CD4-positive, alpha-beta T cell treated with Interleukin-2 at 100 ng/mL for 4 hours (primary cell): Measurements from ENCODE around the gene HACE1.
A peak's percentile ranks its signal among the peaks of the same experiment; 100 is the strongest.
"Not testable (repeated sequence)": the region's sequence is repeated elsewhere in the genome, so short reads cannot be mapped to it uniquely, and the experiment has no call there.

Experiments used
- DNase-seq: peaks from one replicate; pipeline ENCODE4 v3.0.0-alpha.2; 2020; ENCODE audit warnings: low spot score

The HACE1 gene

DNA sequence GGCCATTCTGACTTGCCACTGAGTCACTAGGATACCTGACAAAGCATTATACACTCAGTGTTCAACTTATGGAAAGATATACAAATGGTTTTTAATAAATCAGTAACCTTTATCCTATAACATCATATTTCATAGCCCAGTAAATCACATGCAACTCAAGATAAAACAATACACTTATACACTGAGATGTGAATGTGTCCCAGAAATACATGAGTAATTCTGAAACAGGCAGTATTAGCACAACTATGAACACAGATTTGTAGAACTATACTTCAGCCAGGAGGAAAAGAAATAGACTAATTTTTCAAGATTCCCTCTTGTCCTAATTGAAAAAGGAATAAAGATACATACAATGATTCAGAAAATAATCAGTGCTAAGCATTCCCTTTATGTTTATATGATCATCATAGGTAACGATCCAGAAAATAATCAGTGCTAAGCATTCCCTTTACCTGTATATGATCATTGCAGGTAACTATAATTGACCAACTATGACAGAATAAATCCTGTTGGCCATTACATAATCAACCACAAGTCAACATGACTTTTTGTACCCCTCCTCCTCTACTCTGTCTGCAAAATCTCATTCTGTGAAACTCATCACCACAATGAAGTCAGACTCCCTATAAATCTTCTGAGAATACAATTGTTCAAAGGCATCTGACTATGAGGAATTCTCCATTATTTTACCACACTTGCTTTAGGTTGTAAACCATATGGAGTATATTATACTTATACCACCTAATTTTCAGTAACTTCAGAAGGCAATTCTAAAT lies 30.3 kb downstream of the HACE1 start:
- no peak for DNase-seq

DNA sequence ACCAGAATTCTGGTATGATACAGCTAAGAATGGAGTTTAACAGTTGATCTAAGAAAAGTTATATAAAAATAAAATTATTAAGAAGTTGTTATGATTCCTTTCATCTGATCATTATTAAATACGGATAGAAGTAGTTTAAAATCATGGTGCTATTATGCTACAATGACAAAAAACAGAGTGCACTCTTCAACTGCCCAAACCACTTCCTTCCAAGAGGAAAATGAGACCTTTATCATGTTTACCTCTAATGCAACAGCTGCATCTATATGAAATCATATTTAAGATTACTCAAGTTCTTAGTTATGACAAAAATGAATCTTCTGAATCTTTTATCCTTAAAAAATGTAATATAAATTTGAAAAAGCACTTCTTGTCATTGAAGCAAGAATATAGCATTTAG lies 31.2 kb downstream of the HACE1 start:
- DNase-seq, result no peak

GRCh38 chr6:104820820-104821219 lies 38.9 kb downstream of the HACE1 start:
- DNase-seq, result not testable (repeated sequence)

GRCh38 chr6:104816125-104816524 lies 43.6 kb downstream of the HACE1 start:
- DNase-seq, result no peak

- no peak for DNase-seq
These were observed 45.0 kb downstream of the HACE1 start for GRCh38 chr6:104814743-104815142.

- no peak for DNase-seq
These were observed 46.2 kb downstream of the HACE1 start for GRCh38 chr6:104813552-104813951.

DNA sequence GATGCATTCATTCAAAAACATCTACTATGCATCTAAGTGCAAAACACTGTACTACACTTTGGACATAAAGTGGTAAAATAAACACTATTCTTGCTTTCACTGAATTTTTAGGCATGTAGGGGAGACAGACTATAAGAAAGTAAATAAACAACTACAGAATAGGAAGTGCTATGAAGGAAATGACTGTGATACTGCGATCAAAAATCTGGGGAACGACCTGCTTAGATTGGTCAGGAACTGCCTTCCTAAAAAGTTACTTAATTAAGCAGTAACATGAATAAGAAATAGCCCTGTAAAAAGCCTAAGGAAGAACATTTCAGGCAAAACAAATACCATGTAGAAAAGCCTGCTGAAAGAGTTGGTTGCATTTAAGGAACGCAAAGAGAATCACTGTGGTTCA lies 50.6 kb downstream of the HACE1 start:
- DNase-seq, result no peak

DNA sequence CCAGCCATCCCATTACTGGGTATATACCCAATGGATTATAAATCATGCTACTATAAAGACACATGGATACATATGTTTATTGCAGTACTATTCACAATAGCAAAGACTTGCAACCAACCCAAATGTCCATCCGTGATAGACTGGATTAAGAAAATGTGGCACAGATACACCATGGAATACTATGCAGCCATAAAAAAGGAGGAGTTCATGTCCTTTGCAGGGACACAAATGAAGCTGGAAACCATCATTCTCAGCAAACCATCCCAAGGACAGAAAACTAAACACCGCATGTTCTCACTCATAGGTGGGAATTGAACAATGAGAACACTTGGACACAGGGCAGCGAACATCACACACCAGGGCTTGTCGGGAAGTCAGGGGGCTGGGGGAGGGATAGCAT lies 54.4 kb downstream of the HACE1 start:
- not testable (repeated sequence) for DNase-seq

GRCh38 chr6:104799134-104799657 lies 60.5 kb downstream of the HACE1 start:
- DNase-seq, result no peak

- DNase-seq, result no peak
These were observed 63.5 kb downstream of the HACE1 start for GRCh38 chr6:104796031-104796785.

GRCh38 chr6:104795363-104795762 lies 64.4 kb downstream of the HACE1 start:
- DNase-seq, result no peak

DNA sequence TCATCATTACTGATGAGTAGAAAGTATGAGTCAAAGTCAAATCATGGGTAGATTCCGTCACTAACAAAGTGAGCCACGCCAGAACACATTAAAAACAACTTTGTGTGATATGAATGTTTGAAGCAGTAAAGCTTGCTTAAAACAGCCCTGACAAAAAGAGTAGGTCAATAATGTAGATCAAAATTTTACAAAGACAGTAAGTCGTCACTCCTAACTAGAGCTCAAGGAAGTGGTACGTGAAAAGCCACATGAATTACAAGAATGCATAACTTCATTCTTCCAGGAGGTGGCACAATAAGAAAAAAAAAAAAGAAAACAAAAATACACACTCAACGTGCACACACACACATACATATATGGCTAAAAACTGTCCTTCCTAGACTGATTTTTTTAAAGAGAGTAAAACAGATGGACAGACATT lies 69.9 kb downstream of the HACE1 start:
- DNase-seq, result peak; percentile 34

DNA sequence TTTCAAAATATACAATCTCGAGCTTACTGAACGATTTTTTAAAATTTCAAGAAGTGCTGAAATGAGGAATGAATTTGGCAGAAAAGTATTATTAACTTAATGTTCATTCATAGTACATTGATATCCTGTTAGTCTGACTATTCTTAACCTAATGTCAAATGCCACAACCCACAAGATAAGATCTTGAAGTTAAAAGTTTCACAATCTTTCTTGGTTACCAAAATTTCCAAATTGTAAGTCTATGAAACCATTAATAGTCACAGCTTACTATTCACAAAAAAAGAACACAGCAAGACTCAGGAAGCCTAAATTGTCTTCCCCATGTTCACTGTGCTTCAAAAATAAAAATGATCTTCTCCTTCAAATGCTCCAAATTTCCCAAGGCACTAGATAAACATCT lies 71.3 kb downstream of the HACE1 start:
- DNase-seq, result peak; percentile 12

- DNase-seq, result no peak
These were observed 72.4 kb downstream of the HACE1 start for GRCh38 chr6:104787305-104787704.

DNA sequence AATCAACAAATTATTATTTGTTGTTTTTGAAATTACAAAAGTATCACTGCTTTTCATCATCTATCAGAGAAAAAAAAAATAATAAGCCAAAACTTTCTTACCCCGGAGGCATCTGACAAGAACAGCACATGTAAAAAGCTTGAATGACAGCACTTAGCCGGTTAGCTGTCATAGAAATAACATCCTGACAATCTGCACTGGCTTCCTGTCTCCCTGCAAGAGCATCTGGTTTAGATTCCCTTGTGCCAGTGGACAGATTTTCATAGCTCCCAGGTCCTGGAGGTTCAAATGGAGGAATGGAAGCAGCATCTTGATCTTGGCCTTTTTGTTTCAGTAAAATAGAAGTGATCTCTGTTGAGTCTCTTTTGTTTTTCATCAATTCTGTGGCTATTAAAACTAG lies 74.8 kb downstream of the HACE1 start:
- no peak for DNase-seq

GRCh38 chr6:104771258-104771832 lies 88.4 kb downstream of the HACE1 start:
- DNase-seq, result peak; percentile 35

- no peak for DNase-seq
These were observed 90.8 kb downstream of the HACE1 start for GRCh38 chr6:104768906-104769305.

DNA sequence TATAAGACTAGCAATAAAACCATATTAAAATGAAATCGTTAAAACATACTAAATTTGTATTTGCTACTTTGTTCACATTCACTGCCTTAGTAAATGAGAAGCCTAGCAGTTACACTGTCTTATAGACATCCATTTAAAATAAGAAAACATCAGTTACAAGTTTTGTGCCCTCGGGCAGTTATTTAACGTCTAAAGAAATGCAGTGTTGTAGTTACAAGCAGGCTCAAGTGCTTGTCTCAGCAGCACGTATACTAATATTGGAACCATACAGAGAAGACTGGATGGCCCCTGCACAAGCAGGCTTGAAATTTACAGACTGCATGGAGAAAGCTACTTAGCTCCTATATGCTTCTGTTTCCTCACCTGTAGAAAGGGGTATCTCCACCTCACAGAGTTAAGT lies 93.1 kb downstream of the HACE1 start:
- DNase-seq, result no peak

- no peak for DNase-seq
These were observed 104.8 kb downstream of the HACE1 start for GRCh38 chr6:104754788-104755409.

- no peak for DNase-seq
These were observed 106.5 kb downstream of the HACE1 start for GRCh38 chr6:104753251-104753650.

- DNase-seq, result no peak
These were observed 109.3 kb downstream of the HACE1 start for GRCh38 chr6:104750449-104750848.

GRCh38 chr6:104739124-104739523 lies 120.6 kb downstream of the HACE1 start:
- DNase-seq, result not testable (repeated sequence)
